A549 (cell line): ENCODE data around the gene EPC2. TPM values are rescaled to one million over a fixed set of nuclear protein-coding genes. Genes with fewer than 3 reads are reported as not detected.
A peak's percentile ranks its signal among the peaks of the same experiment; 100 is the strongest.

Experiments
- ATAC-seq, 2 experiments: fragments of 200-7000 bp in 1 of 2; fragments of >200 bp in 1 of 2; cut with Nextera tagmentation in 1 of 2; cut with Tn5 transposase in 1 of 2; 3 replicates each; pipeline versions ENCODE4 v1.8.0 to v1.9.1; 2018 to 2020; ENCODE audit warnings: mild to moderate bottlenecking in 1 of 2, moderate library complexity in 1 of 2
- CTCF ChIA-PET: fragments of 300-600 bp; sonication (Branson Sonifier 250); formaldehyde crosslinking; extraction: SDS; loops from one replicate; lab custom pipeline; 2021; ENCODE audit warnings: antibody characterized with exemption, inconsistent platforms; lab: Yijun Ruan, JAX
- POLR2A ChIA-PET: fragments of 350-600 bp; formaldehyde crosslinking; extraction: SDS; loops from one replicate; lab custom pipeline; 2021; ENCODE audit warnings: antibody characterized with exemption, inconsistent platforms; lab: Yijun Ruan, JAX
- DNase-seq, 2 experiments: peaks; one replicate each; pipeline versions ENCODE4 v3.0.0 to v3.0.0-alpha.2; 2011 to 2016; ENCODE audit warnings: low read depth in 1 of 2, low spot score in 1 of 2
- FAIRE-seq: peaks from 2 replicates; lab custom pipeline; 2011; peaks lifted over from hg19 to GRCh38; lab: Jason Lieb, UNC
- H3K27ac ChIP-seq, 2 experiments: fragments of >200 bp; sonication (Bioruptor Twin); formaldehyde crosslinking; 3 replicates each; pipeline ENCODE4 v1.5.1; 2016 to 2017
- H3K4me1 ChIP-seq: fragments of >200 bp; sonication (Bioruptor Twin); formaldehyde crosslinking; 3 replicates; pipeline ENCODE4 v1.6.1; 2016
- H3K4me2 ChIP-seq: fragments of >200 bp; sonication (Bioruptor Twin); formaldehyde crosslinking; 3 replicates; pipeline ENCODE4 v1.6.1; 2016
- H3K4me3 ChIP-seq: fragments of >200 bp; sonication (Bioruptor Twin); formaldehyde crosslinking; 3 replicates; pipeline ENCODE4 v1.5.1; 2016
- H3K9me3 ChIP-seq: fragments of >200 bp; sonication (Bioruptor Twin); formaldehyde crosslinking; 3 replicates; pipeline ENCODE4 v1.6.1; 2016
- BHLHE40 ChIP-seq: IDR thresholded peaks from 2 replicates; pipeline ENCODE4 v1.6.1; 2012; ENCODE audit warnings: low read depth, low read length, inconsistent platforms
- CBX2 ChIP-seq: fragments of 200-600 bp; sonication (generic); IDR thresholded peaks from 2 replicates; pipeline ENCODE4 v1.6.1; 2016; ENCODE audit warnings: low read depth, mild to moderate bottlenecking, borderline replicate concordance
- CBX8 ChIP-seq: fragments of 200-600 bp; sonication (generic); IDR thresholded peaks from 2 replicates; pipeline ENCODE4 v1.6.1; 2016
- CHD4 ChIP-seq: fragments of 200-600 bp; sonication (generic); IDR thresholded peaks from 2 replicates; pipeline ENCODE4 v1.6.1; 2016; ENCODE audit warnings: antibody characterized with exemption, mild to moderate bottlenecking, borderline replicate concordance
- EHF ChIP-seq: fragments of 250-450 bp; sonication (Bioruptor Pico); IDR thresholded peaks from 2 replicates; pipeline ENCODE4 v1.5.0; 2020; ENCODE audit warnings: mild to moderate bottlenecking
- EP300 ChIP-seq, 2 experiments: fragments of >200 bp; sonication (Bioruptor Twin); formaldehyde crosslinking; IDR thresholded peaks; 2 replicates in 1 of 2; 3 replicates in 1 of 2; pipeline ENCODE4 v1.6.1; 2016 to 2017
- FOSB ChIP-seq: fragments of 250-450 bp; sonication (Bioruptor Pico); IDR thresholded peaks from 2 replicates; pipeline ENCODE4 v1.5.0; 2020; ENCODE audit warnings: mild to moderate bottlenecking, moderate library complexity
- HDAC2 ChIP-seq: fragments of 200-600 bp; sonication (generic); IDR thresholded peaks from 2 replicates; pipeline ENCODE4 v1.6.1; 2016
- HEYL ChIP-seq: fragments of 250-450 bp; sonication (Bioruptor Pico); IDR thresholded peaks from 2 replicates; pipeline ENCODE4 v1.8.0; 2021; ENCODE audit warnings: mild to moderate bottlenecking, moderate library complexity
- MAZ ChIP-seq: fragments of 150-350 bp; IDR thresholded peaks from 2 replicates; pipeline ENCODE4 v1.6.1; 2014; ENCODE audit warnings: antibody characterized with exemption, low read depth, low read length, borderline replicate concordance
- MYC ChIP-seq: IDR thresholded peaks from 2 replicates; pipeline ENCODE4 v1.6.1; 2012; ENCODE audit warnings: mild to moderate bottlenecking, inconsistent platforms, low read length, improper control_type of control experiment, borderline replicate concordance
- NFE2L2 ChIP-seq: fragments of 150-350 bp; conservative IDR thresholded peaks from 2 replicates; pipeline ENCODE4 v1.6.1; 2014; ENCODE audit warnings: low read length
- NR3C1 ChIP-seq: fragments of >200 bp; sonication (Bioruptor Twin); formaldehyde crosslinking; IDR thresholded peaks from 3 replicates; pipeline ENCODE4 v1.6.1; 2017
- PHF8 ChIP-seq: fragments of 200-600 bp; sonication (generic); IDR thresholded peaks from 2 replicates; pipeline ENCODE4 v1.6.1; 2016; ENCODE audit warnings: low read depth, mild to moderate bottlenecking, antibody characterized with exemption, moderate library complexity, borderline replicate concordance
- RAD21 ChIP-seq, 2 experiments: fragments of >200 bp in 1 of 2; sonication (Bioruptor Twin) in 1 of 2; formaldehyde crosslinking in 1 of 2; IDR thresholded peaks in 1 of 2; conservative IDR thresholded peaks in 1 of 2; 2 replicates in 1 of 2; 3 replicates in 1 of 2; pipeline ENCODE4 v1.6.1; 2012 to 2018; ENCODE audit warnings: inconsistent platforms in 1 of 2
- RARB ChIP-seq: fragments of 250-450 bp; sonication (Bioruptor Pico); IDR thresholded peaks from 2 replicates; pipeline ENCODE4 v1.8.0; 2021; ENCODE audit warnings: mild to moderate bottlenecking, moderate library complexity
- RFX5 ChIP-seq: fragments of 450-650 bp; IDR thresholded peaks from 2 replicates; pipeline ENCODE4 v1.7.1; 2014; ENCODE audit warnings: antibody characterized with exemption, mild to moderate bottlenecking, moderate library complexity
- SMC3 ChIP-seq: fragments of >200 bp; sonication (Bioruptor Twin); formaldehyde crosslinking; IDR thresholded peaks from 3 replicates; pipeline ENCODE4 v1.6.1; 2018; ENCODE audit warnings: inconsistent platforms
- TFCP2L1 ChIP-seq: fragments of 250-450 bp; sonication (Bioruptor Pico); IDR thresholded peaks from 2 replicates; pipeline ENCODE4 v1.5.0; 2021; ENCODE audit warnings: mild to moderate bottlenecking
- ZC3H11A ChIP-seq: fragments of 450-650 bp; IDR thresholded peaks from 2 replicates; pipeline ENCODE4 v1.6.1; 2014; ENCODE audit warnings: antibody characterized with exemption, mild to moderate bottlenecking
- ZSCAN20 ChIP-seq: fragments of 250-450 bp; sonication (Bioruptor Pico); IDR thresholded peaks from 2 replicates; pipeline ENCODE4 v1.8.0; 2022; ENCODE audit warnings: mild to moderate bottlenecking, moderate library complexity
- WGBS: methylation state at CpG from one replicate; pipeline ENCODE4 v1.1.6; 2017; ENCODE audit errors: missing lambda C conversion rate; 5-methylcytosine and 5-hydroxymethylcytosine counted together
- polyA plus RNA-seq, 4 experiments: library from polyadenylated mRNA; depleted of rRNA in 3 of 4; stranded (reverse); fragments of >200 nt; fragmentation: RNase III in 1 of 4; extraction: RNeasy Plus Mini Kit Qiagen cat#74134 plus additional on column Dnase treatment in 1 of 4; gene quantifications; 2 replicates in 3 of 4; 3 replicates in 1 of 4; pipeline ENCODE4 v1.2.3, GENCODE V29; 2011 to 2017
- TF ChIP-seq, protein P1 (sequence below): IDR thresholded peaks from 2 replicates; pipeline ENCODE4 v1.6.1; 2012; ENCODE audit warnings: low read depth, borderline replicate concordance
- TF ChIP-seq, protein P2 (sequence below): fragments of 150-350 bp; IDR thresholded peaks from 2 replicates; pipeline ENCODE4 v1.6.1; 2014; ENCODE audit warnings: low read depth, mild to moderate bottlenecking, low read length
- TF ChIP-seq, protein P3 (sequence below): fragments of 250-450 bp; sonication (Bioruptor Pico); IDR thresholded peaks from 2 replicates; pipeline ENCODE4 v1.5.0; 2021; ENCODE audit warnings: mild to moderate bottlenecking, moderate library complexity, borderline replicate concordance
- TF ChIP-seq, protein P4 (sequence below): fragments of >200 bp; sonication (Bioruptor Twin); formaldehyde crosslinking; IDR thresholded peaks from 2 replicates; pipeline ENCODE4 v1.6.1; 2016
- TF ChIP-seq, protein P5 (sequence below): fragments of >200 bp; sonication (Bioruptor Twin); formaldehyde crosslinking; IDR thresholded peaks from 3 replicates; pipeline ENCODE4 v1.5.1; 2016
- TF ChIP-seq, protein P6 (sequence below): IDR thresholded peaks from 2 replicates; pipeline ENCODE4 v1.6.1; 2012

Gene EPC2
- polyA plus RNA-seq, 2 of the 4 experiments (the other 2 are of a cell fraction), result 8.8 to 23.0 TPM

DNA sequence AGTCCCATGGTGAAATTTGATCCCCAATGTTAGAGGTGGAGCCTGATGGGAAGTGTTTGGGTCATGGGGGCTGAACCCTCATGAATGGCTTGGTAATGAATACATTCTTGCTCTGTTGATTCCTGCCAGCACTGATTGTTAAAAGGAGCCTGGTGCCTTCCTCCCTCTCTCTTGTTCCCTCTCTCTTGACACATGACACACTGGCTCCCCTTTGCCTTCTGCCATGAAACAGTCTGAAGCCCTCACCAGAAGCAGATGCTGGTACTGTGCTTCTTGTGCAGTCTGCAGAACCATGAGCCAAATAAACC, 30.6 kb upstream of the EPC2 start:
- DNase-seq, result no peak
- CTCF ChIA-PET, result no interaction called here

DNA sequence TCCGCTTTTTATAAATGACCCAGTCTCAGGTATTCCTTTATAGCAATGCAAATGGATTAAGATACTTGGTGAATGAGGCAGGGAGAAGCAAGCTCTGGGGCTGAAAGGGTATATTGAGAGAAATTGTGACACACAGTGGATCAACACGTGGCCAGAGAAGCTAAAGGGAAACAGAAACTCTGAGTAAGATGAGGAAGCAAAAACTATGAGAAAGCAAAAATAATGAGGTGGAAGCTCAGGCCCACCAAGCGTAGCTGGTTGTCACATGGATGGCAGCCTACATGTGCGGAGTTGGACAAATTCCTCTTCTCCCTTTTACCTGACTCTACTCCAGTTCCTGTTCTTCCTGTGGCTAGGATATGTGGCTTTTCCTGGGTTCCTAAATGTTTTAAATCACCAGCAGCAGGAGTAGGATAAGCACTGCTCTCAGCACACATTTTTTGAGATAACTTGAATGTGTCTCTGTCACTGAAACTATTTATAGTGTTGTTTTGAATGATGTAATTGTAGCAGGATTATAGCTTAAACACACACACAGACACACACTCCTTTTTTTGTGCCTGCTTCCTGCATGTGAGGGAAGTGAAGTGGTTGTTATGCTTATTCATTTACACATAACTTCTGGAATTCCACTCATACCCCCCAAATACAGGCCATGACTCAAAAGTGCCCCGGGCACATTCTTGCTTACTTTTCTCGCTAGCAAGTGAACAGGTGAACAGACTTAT, 30.1 kb upstream of the EPC2 start:
- Histone ChIP-seq H3K9me3 (no peaks in the 10 kb centered on the region), H3K4me1 (peaks cover 13% of the 10 kb centered on the region), H3K27ac (0 out of 6 replicates have a peak overlapping the region, but pooled peaks of 1 of the 2 experiments have one; percentile 19), H3K4me3 (no peak overlapping the region), H3K4me2 (peak overlapping the region; percentile 48)
- peak in 1 of 2 experiments; percentile 58; a peak in 1 of 6 replicates for ATAC-seq
- POLR2A ChIA-PET, result interaction anchor here (0.6 to 1.3 kb wide), 2 partner anchors 31 to 594 kb away, joined by 3 to 6 read pairs; partner anchors contain the start of genes MBD5 and ORC4
- 35% methylated on average over 6 of the region's 6 CpGs for WGBS
- peak; percentile 4 to 36 for DNase-seq
- CTCF ChIA-PET, result interaction anchor here (0.8 kb wide), 1 partner anchor 105 kb away, joined by 3 read pairs; no protein-coding TSS in a partner anchor
- no peak for FAIRE-seq
- no peak for TF ChIP-seq NR3C1
- TF ChIP-seq, protein P1, sequence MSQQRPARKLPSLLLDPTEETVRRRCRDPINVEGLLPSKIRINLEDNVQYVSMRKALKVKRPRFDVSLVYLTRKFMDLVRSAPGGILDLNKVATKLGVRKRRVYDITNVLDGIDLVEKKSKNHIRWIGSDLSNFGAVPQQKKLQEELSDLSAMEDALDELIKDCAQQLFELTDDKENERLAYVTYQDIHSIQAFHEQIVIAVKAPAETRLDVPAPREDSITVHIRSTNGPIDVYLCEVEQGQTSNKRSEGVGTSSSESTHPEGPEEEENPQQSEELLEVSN, result no peak
- TF ChIP-seq PHF8, result no peak
- no peak for TF ChIP-seq MYC
- TF ChIP-seq MAZ, result no peak
- TF ChIP-seq, protein P2, sequence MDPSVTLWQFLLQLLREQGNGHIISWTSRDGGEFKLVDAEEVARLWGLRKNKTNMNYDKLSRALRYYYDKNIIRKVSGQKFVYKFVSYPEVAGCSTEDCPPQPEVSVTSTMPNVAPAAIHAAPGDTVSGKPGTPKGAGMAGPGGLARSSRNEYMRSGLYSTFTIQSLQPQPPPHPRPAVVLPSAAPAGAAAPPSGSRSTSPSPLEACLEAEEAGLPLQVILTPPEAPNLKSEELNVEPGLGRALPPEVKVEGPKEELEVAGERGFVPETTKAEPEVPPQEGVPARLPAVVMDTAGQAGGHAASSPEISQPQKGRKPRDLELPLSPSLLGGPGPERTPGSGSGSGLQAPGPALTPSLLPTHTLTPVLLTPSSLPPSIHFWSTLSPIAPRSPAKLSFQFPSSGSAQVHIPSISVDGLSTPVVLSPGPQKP, result no peak

More for the DNA sequence above, 30.6 kb upstream of the EPC2 start:
- peaks cover 13% of the 10 kb centered on the region for H3K4me1 ChIP-seq
- no peaks in the 10 kb centered on the region for H3K9me3 ChIP-seq
- TF ChIP-seq FOSB (CRISPR knock-in tag), result no peak
- no peak for TF ChIP-seq SMC3
- TF ChIP-seq CBX2, result no peak
- TF ChIP-seq, protein P3, sequence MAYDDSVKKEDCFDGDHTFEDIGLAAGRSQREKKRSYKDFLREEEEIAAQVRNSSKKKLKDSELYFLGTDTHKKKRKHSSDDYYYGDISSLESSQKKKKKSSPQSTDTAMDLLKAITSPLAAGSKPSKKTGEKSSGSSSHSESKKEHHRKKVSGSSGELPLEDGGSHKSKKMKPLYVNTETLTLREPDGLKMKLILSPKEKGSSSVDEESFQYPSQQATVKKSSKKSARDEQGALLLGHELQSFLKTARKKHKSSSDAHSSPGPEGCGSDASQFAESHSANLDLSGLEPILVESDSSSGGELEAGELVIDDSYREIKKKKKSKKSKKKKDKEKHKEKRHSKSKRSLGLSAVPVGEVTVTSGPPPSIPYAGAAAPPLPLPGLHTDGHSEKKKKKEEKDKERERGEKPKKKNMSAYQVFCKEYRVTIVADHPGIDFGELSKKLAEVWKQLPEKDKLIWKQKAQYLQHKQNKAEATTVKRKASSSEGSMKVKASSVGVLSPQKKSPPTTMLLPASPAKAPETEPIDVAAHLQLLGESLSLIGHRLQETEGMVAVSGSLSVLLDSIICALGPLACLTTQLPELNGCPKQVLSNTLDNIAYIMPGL (CRISPR knock-in tag), result no peak
- no peak for TF ChIP-seq EP300 (IDR thresholded peaks at IDR 0.05)
- no peak for TF ChIP-seq NFE2L2
- no peak for TF ChIP-seq ZC3H11A
- TF ChIP-seq HEYL (CRISPR knock-in tag), result no peak
- TF ChIP-seq RFX5, result no peak
- no peak for TF ChIP-seq CHD4
- H3K27ac ChIP-seq, result no peak overlapping the region
- FAIRE-seq, result no peak
- peak overlapping the region; percentile 48; the same call in 2 of the 3 replicates for H3K4me2 ChIP-seq
- POLR2A ChIA-PET, result interaction anchor here (1.3 kb wide), 1 partner anchor 31 kb away, joined by 3 read pairs; no protein-coding TSS in a partner anchor
- no peak overlapping the region for H3K4me3 ChIP-seq
- no peak for ATAC-seq

DNA sequence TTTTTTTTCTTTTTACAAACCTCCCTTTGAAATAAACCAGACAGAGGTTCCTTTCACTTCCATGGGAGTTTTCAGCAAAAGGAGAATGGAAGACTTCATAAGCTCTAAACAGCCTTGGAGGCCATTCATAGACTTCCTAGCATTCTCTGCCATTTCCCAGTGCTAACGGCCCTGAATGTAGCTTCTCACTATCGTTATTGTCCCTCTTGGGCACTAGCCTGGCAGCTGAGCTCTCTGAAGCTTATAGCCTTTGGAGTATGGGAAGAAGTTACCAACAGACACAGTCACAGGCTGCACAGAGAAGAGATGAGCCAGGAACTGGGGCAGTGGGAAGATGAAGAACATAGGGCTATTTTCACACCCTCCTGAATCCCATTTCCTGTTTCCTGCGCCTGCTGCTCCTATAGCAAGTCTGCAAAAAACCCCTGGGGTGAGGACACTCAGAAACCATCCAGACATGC, 29.1 kb upstream of the EPC2 start:
- peaks cover 13% of the 10 kb centered on the region for H3K4me1 ChIP-seq
- CTCF ChIA-PET, result interaction anchor here (0.8 kb wide), 1 partner anchor 106 kb away, joined by 3 read pairs; no protein-coding TSS in a partner anchor
- no peak for DNase-seq
- H3K4me3 ChIP-seq, result no peak overlapping the region
- ATAC-seq, result 0 out of 6 replicates have a peak, but pooled peaks of 1 of the 2 experiments have one; percentile 9
- H3K4me2 ChIP-seq, result no peak overlapping the region
- H3K27ac ChIP-seq, result no peak overlapping the region
- H3K9me3 ChIP-seq, result no peaks in the 10 kb centered on the region
- FAIRE-seq, result no peak
- POLR2A ChIA-PET, result interaction anchor here (0.6 kb wide), 1 partner anchor 595 kb away, joined by 6 read pairs; the partner anchor contains the start of genes MBD5 and ORC4
- WGBS, result 56% methylated on average over 3 of the region's 3 CpGs
- TF ChIP-seq, protein P4, sequence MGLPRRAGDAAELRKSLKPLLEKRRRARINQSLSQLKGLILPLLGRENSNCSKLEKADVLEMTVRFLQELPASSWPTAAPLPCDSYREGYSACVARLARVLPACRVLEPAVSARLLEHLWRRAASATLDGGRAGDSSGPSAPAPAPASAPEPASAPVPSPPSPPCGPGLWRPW, result no peak
- TF ChIP-seq FOSB (CRISPR knock-in tag) (no peak), MYC (no peak), EHF (CRISPR knock-in tag) (no peak), ZSCAN20 (no peak), RARB (CRISPR knock-in tag) (no peak), TFCP2L1 (CRISPR knock-in tag) (no peak), HDAC2 (no peak), BHLHE40 (no peak), NFE2L2 (no peak), CBX8 (no peak), SMC3 (no peak), RAD21 (conservative IDR thresholded peaks at IDR 0.05 in 1 of 2, IDR thresholded peaks at IDR 0.05 in 1 of 2) (no peak)
- TF ChIP-seq, protein P5, sequence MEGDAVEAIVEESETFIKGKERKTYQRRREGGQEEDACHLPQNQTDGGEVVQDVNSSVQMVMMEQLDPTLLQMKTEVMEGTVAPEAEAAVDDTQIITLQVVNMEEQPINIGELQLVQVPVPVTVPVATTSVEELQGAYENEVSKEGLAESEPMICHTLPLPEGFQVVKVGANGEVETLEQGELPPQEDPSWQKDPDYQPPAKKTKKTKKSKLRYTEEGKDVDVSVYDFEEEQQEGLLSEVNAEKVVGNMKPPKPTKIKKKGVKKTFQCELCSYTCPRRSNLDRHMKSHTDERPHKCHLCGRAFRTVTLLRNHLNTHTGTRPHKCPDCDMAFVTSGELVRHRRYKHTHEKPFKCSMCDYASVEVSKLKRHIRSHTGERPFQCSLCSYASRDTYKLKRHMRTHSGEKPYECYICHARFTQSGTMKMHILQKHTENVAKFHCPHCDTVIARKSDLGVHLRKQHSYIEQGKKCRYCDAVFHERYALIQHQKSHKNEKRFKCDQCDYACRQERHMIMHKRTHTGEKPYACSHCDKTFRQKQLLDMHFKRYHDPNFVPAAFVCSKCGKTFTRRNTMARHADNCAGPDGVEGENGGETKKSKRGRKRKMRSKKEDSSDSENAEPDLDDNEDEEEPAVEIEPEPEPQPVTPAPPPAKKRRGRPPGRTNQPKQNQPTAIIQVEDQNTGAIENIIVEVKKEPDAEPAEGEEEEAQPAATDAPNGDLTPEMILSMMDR, result no peak
- TF ChIP-seq, protein P6, sequence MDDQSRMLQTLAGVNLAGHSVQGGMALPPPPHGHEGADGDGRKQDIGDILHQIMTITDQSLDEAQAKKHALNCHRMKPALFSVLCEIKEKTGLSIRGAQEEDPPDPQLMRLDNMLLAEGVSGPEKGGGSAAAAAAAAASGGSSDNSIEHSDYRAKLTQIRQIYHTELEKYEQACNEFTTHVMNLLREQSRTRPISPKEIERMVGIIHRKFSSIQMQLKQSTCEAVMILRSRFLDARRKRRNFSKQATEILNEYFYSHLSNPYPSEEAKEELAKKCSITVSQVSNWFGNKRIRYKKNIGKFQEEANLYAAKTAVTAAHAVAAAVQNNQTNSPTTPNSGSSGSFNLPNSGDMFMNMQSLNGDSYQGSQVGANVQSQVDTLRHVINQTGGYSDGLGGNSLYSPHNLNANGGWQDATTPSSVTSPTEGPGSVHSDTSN, result no peak
